Loucy (cell line): ENCODE data around the gene ACSM6.

Source experiments
- CTCF ChIP-seq: fragments of 200-600 bp; sonication (generic); conservative IDR thresholded peaks from 2 replicates; pipeline ENCODE4 v1.5.1; 2014; ENCODE audit warnings: mild to moderate bottlenecking, antibody characterized with exemption, low read length
- EZH2phosphoT487 ChIP-seq: fragments of 200-600 bp; IDR thresholded peaks from 2 replicates; pipeline ENCODE4 v1.6.1; 2018; ENCODE audit warnings: antibody characterized with exemption, mild to moderate bottlenecking, moderate library complexity, borderline replicate concordance

- TF ChIP-seq CTCF (no peak), EZH2phosphoT487 (no peak)
Measured at GRCh38 chr10:95245425-95246055, 51.5 kb downstream of the ACSM6 start.
